Right ventricle myocardium inferior (tissue), 1 donor: ENCODE data around the gene SAMD9L. TPM values are rescaled to one million over a fixed set of nuclear protein-coding genes. Genes with fewer than 3 reads are reported as not detected.

Source experiments
- ATAC-seq: fragments of 200-7000 bp; cut with Tn5 transposase; one replicate; pipeline ENCODE4 v1.9.1; 2020; ENCODE audit warnings: mild to moderate bottlenecking, moderate library complexity
- DNase-seq: peaks from one replicate; pipeline ENCODE4 v3.0.0; 2021; ENCODE audit errors: missing footprints
- intact Hi-C: fragments of 100-400 bp; cut with DNase I; formaldehyde crosslinking; loops from one replicate; pipeline ENCODE4 v1.11.0; 2022
- total RNA-seq: library from RNA; stranded (reverse); fragmentation: NEBNext Ultra II Directional; extraction: Animal tissue kit (Norgen Biotek cat#: 25700); gene quantifications from one replicate; pipeline ENCODE4 v1.2.1, GENCODE V29; 2021
- donor health status: DM: no; HTN: yes; CAD: no; lungs with severe emphysema.

The SAMD9L gene
- total RNA-seq, 1 donor from 2014 or later, result 3.8 TPM

DNA sequence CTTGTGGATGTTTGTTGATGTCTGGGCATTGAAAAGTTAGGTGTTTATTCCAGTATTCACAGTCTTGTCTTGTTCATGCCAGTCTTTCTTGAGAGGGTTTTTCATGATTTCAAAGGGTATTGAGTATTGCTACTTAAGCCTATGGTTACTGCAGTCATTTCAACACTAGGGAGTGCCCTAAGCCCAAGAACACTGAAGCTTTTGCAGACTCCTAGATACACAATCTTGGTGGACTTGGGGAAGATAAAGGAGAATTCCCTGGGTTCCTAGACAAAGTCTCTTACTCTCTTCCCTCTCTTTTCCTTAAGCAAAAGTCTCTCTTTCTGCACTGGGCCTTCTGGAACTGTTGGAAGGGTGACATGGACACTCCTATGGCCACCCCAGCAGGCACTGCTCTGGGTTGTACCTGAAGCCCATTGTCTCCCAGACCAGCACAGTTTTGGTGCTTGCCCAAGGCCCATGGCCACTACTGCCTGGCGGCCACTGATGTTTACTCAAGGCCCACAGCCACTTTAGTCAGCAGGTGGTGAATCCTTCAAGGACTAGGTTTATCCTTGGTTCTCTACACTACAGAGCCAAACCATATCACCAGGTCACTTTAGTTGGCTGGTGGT, 55.3 kb downstream of the SAMD9L start:
- DNase-seq, result no peak
- intact Hi-C loops, result no loop called here
- no peak for ATAC-seq

Other genes with a start within 250 kb of the SAMD9L start
- gene SAMD9, start 30.4 kb downstream of the SAMD9L start, total RNA-seq, result 3.2 TPM
- not detected for gene HEPACAM2, start 78.1 kb upstream of the SAMD9L start, total RNA-seq
- gene VPS50, start 84.0 kb upstream of the SAMD9L start, total RNA-seq, result 15.5 TPM